NCI-H345 treated with DMSO at 0.1 percent for 48 hours (cell line): ENCODE results near the gene PANX1.
A peak's percentile ranks its signal among the peaks of the same experiment; 100 is the strongest.

Experiments used
- DNase-seq: peaks from one replicate; lab custom pipeline; 2025; ENCODE audit not compliant: unreplicated experiment; lab: John Stamatoyannopoulos, UW

PANX1 gene

DNA sequence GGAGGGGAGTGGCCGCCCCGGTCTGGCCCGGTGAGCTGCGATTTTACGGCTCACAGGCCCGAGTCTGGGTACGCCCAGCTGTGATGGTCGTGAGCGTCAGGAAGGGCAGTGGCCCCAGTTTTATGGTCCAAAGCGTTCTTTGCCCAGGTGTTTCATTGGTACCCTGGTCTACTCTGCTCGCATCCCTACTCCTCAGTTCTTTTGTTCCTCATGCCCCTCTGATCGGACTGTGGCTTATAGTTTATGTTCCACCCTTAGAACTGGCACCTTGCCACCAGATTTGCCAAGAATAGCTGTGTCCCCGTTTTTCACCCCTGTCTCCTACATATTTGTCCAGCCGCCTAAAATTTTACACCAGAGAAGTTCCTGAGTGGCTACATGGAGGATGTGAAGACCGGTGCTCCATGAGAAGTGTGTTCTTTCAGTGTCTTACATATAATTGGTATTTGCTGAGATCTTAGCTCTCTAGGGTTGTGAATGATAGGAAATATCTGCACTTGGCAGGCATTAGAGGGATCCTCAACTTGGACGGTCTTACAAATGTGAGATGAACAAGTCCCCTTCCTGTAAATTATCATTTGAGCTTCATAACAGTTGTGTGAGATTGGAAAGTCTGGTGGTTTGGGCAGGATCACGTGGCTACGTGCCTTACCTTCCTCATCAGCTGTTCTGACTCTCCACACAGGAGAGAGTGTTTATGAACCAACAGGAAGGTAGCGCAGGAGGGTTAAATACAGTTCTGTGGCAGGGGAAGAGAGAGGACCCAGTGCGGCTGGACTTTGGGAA lies 1.1 kb downstream of the PANX1 start:
- peak; percentile 48 for DNase-seq

DNA sequence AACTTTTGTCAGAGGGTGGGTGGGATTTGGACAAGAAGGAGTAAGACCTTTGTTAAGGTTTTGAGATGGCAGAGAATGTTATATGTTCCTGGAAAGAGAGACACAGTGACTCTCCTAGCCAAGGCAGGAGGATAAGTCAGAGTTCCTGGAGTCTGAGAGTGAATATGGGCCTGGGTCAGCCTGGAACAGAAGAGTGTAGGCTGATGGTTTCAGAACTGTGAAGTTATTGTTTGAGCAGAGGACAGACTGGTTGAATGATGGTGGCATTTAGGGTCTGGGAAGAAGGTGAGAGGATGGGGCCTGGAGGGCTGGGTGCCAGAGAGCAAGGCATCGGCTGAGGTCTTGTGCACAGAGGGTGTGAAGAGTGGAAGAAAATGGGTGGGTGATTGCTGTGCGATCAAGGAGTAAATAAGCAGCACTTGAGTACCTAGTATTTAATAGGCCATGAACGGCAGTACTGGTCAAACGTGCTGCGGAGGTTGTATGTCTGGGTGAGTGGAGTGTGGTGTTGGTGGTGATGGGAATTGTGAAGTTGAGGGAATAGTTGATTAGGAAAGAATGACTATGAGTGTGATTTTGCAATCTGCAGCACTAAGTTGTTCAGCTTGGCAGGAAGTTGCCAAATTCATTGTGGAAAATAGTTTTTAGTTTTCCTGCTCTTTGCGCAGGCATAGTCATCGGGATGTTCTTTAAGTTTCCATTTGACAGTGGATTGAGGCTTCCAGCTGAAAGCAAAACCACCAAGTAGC lies 1.8 kb downstream of the PANX1 start:
- no peak for DNase-seq

DNA sequence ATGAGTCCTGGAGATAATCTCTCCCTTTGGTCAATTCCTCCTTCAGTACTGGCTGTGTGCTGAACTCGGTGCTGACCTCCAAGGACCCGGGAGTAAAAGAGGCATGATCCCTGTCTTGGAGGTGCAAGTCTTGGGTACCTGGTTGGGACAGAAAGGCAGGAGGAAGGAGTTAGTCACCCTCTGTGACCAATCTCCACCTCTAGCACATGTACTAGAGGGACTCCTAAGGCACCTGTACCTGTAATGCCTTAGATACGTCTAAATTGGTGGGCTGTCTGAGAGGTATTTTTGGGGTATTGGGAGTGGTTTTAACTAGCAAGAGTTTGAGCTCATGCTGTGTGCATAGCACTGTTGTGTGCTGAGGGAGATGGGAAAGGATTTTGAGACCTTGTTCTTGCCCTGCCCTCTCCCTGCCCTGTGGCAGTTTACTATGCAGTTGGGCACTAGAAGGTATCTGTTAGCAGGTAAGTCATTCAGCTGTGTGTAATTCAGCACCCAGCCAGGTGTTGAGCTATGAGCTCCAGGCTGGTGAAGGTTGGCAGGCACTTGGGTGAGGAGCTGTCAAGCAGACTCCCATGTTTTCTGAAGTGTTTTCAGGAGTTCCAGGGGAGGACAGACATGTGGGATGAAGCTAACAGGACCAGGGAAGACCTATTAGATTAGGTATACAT lies 2.5 kb downstream of the PANX1 start:
- peak; percentile 34 for DNase-seq

DNA sequence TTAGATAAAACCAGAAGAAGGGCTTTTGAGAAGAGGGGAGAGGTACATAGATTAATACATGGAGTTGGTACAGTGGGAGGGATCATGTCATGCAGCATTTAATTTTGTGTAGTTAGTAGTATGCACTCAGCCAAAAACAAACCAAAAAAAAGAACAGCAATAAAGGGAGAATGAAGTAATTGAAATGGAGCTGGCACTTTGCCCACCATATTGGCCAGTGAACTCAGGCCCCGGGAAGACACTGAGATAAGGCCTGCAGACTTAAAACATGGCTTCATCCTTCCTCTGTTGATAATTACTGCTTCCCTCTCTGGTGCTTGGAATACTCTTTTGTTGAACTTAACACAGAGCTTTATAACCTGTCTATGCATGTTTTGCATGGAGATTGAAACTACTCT lies 3.1 kb downstream of the PANX1 start:
- no peak for DNase-seq

GRCh38 chr11:94132152-94132558 lies 3.5 kb downstream of the PANX1 start:
- no peak for DNase-seq

GRCh38 chr11:94132823-94133408 lies 4.3 kb downstream of the PANX1 start:
- DNase-seq: no peak

- DNase-seq: no peak
Measured at GRCh38 chr11:94133752-94134151, 5.1 kb downstream of the PANX1 start.

DNA sequence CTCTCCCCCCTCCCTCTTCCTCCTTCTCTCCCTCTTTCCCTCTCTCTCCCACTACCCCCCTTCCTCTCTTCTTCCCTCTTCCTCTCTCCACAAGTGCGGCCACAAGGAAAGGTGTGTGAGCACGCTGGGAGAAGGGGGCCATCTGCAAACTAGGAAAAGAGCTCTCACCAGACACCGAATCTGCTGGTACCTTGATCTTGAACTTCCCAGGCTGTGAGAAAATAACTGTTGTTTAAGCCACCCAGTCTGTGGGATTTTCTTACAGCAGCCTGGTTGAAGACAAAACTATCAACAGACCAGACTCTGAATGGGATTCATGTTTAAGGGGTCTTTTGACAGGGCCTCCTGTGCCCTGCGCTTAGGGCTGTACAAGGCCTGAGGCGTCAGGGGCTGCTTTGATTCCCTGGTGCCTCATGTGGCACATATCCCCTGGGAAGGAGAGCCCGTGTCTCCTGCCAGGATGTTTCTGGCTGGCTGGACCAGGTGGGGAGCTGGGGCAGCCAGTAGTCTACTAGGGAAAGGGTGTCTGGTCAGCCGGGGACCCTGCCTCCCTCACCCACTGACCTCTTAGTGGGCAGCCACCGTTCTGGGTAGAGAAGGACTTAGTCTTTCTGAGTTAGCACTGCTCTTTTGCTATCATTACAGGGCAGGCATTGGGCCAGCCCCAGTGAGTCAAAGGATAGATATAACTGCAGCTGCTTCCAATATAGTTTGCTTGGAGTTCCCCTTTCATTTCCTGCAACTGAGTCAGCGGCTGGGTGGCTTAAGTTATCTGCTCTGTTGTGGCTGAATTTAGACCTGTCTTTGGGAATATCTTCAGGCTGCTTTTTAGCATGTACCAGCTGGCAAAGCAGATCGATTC lies 6.2 kb downstream of the PANX1 start:
- DNase-seq: no peak

DNA sequence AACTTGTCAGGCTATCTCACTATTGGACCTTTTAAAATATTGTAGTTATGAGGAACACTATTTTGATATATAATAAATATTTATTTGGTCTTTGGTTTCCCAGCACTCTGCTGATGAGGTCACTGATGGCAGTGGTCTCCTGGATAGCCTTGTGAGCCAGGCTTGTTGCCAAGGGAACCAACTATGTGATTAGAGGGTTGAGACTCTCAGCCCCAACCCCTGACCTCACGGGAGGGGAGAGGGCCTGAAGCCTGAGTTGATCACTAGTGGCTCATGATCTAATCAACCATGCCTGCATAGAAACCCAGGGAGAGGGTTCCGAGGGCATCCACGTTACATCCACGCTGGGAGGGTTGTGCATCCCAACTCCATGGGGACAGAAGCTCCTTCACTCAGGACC lies 10.8 kb downstream of the PANX1 start:
- DNase-seq: no peak

DNA sequence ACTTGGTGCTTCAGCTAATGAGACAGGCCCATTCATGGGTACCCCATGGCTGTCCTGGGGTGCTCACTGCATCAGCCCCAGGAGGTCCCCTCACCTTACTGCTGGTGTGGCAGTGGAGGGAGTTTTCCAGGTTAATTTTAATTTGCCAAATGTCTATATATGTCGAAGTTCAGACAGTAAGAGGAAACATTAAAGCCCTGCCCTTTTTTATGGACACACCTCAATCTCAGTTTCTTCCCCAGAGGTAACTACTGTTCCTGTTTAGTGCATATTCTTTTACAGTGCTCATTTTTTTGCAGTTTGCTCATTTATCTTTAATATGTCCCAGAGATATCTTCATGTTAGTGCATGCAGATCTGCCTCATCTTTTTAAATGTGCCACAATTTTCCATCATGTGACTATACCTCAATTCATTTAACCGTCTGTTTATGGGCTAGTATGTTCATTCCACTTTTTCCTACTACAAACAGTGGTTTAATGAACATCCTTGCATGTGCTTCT lies 11.6 kb downstream of the PANX1 start:
- DNase-seq: no peak

DNA sequence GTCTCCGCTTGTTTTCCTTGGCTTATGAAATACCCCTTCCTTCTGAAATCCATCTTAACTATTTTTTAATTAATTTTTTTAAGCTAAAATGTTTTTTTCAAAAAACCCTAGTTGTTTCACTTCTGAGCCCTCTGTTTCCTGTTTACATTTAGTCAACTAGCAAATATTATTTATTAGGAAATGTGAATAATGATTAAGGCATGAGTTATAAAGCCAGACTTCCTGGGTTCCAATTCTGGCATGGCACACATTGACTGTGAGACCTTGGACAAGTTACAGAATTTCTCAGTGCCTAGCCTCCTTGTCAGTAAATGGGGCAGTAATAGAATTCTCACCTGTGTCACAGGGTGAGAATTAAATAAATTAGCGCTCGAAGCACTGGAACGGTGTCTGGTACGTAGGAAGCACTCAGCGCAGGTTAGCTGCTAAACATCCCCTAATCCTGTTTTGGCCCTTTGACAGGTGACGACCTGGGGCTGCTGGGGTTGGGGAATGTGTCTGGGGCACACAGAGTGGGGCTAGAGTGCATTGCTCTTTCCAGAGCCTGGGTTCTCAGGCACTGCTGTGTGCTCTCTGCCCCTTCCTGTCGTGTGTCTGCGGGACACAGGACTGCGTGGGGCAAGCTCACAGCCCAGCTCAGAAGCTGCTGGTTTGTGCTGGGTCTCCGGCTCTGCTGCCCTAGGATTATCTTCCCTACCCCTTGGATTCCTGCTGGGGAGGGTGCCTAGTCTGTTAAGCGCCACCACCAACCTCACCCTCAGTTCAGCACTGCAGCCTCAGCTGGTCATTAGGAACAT lies 13.1 kb downstream of the PANX1 start:
- DNase-seq: no peak

DNA sequence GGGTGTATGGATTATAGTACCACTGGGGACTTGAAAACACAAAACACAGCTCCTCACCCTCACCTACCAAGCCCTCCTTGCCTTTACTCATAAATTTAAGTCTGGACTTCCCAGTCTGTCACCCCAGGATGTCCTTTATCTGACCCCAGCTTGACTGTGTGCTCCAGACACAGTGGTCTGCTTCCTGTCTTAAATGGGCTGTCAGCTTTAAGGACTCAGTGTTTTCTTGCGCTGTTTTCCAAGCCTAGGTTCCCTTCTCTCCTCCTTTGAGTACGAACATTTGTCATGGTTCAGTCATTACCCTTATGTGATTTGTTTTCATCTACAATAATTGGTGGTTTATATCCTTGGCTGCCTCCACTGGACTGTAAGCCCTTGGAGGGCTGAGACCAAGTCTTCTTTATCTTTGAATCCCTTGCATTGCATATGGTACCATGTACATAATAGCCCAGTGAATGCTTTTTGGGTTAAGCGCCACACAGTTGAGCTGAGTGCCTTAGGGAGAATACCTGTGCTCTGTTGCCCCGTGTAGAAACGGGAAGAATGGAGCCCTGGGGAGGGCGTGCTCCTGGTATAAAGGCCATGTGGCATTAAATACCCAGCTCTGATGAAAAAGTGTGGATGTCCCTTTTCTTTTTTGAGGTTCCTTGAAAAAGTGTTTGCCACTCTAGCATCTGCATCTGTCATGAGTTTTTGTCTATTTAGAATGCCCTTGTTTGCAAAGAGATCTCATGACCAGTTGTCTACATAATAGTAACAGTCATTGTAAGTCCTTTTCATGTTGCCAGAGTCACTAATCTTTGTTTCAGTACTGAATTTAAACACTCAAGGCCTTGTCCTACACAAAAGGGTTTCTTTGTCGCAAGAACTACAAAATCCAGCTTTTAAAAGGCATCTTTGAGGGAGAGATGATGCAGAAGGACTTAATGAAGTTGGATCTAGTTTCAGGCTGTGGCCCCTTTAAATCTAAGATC lies 14.0 kb downstream of the PANX1 start:
- peak; percentile 88 for DNase-seq

GRCh38 chr11:94144216-94144615 lies 15.6 kb downstream of the PANX1 start:
- DNase-seq: no peak

DNA sequence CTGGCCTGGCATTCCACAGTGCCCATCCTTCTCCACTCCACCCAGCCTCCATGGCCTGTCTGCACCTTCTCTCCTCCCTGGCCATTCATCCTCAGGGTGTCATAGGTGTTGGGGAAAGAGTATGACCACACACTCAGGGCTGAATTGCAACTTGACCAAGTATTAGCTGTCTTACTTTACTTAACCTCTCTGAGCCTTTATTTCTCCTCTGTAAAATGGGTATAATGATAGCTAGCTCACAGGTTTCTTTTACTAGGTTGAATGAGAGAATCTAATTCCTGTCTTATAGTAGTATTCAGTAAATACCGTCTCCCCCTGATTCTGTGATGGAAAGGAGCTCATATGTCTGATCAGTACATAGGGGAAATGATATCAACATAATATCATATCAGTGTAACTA lies 16.0 kb downstream of the PANX1 start:
- DNase-seq: no peak

- DNase-seq: no peak
Measured at GRCh38 chr11:94145431-94145830, 16.8 kb downstream of the PANX1 start.

GRCh38 chr11:94145916-94146315 lies 17.3 kb downstream of the PANX1 start:
- no peak for DNase-seq

DNA sequence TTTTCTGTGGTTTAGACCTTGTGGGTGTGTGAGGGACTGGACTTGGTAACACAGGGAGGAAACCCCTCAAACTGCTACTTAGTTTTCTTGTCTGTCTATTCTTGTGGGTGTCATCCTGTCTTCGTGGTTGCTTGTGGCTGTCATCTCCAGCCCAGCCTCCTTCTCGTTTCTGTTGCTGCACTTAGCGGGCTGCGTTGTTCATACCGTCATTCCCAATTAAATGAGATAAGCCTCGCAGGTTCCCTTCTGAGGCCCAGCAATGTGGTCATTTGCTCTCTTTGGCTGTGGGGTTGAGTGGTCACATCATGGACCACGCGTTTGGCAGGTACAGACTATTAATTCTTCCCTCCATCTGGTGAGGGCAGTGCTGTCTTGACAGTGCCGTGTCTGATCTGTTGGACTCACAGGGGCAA lies 18.8 kb downstream of the PANX1 start:
- DNase-seq: no peak

DNA sequence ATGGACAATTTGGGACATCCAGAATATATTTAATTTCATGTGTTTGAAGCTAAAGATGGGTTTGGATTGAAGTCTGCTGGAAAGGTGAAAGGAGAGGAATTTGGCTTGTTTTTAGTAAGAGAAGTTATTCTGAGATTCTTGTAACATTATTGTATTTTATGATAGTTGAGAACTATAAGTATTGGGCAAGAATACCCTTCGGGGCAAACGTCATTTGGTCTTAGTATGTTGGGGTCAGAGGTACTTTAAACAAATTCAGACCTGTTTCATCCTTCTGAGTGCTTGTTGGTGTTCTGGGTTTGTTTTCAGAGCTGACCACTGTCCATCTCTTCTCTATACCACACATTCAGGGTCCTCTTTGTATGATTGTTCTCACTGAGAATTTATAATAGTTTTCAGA lies 19.5 kb downstream of the PANX1 start:
- DNase-seq: no peak
